ENCODE data around the gene VPS9D1.
"Not testable (repeated sequence)": the region's sequence is repeated elsewhere in the genome, so short reads cannot be mapped to it uniquely, and the experiment has no call there.

VPS9D1 gene

DNA sequence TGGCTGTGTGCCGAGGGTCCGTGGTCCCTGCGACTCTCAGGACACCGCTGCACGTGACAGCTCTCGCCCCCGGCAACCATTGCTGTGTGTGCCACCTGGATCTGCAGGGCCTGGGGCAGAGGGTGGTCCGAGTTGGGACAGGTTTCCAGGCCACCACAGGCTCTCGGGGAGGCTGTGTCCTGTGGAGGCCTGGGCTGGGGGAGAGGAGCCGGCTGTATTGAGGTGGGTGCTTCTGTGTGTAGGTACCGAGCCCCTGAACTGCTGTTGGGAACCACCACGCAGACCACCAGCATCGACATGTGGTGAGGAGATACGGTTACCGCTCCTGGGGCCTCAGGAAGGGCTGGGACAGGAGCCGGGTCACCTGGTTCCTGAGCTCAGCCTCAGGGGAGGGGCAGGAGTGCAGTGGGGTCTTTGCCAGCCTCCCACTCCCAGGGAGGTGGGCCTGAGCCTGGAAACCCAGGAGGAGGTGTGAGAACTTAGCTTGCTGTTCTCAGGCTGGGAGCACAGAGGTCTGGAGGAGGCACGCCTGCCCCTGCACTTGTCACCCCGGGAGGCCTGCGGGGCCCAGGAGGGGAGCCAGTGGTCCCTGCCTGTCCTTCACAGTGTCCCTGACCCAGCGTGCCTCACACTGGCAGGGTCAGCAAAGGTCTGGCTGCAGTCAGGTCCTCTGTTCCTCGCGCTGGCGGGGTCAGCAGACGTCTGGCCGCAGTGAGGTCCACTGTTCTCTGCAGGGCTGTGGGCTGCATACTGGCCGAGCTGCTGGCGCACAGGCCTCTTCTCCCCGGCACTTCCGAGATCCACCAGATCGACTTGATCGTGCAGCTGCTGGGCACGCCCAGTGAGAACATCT lies 26.5 kb downstream of the VPS9D1 start:
- DNase-seq (ENCODE audit: low read depth): no peak

DNA sequence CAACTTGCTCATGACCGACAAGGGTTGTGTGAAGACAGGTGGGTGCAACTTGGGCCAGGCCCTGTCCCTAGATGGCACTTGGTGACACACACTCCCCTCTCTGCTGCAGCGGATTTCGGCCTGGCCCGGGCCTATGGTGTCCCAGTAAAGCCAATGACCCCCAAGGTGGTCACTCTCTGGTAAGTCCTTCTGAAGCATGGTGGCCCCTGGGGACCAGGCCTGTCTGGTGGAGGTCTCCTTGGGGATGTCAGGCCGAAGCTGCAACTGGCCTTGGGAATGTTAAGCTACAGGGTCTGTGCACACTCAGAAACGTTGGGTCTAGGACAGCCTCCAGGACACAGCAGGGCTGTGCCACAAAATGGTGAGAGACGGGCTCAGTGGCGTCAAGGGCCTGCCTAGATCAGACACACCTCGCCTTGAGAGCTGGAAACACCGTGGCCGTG lies 27.4 kb downstream of the VPS9D1 start:
- no peak for DNase-seq (ENCODE audit: low read depth)

DNA sequence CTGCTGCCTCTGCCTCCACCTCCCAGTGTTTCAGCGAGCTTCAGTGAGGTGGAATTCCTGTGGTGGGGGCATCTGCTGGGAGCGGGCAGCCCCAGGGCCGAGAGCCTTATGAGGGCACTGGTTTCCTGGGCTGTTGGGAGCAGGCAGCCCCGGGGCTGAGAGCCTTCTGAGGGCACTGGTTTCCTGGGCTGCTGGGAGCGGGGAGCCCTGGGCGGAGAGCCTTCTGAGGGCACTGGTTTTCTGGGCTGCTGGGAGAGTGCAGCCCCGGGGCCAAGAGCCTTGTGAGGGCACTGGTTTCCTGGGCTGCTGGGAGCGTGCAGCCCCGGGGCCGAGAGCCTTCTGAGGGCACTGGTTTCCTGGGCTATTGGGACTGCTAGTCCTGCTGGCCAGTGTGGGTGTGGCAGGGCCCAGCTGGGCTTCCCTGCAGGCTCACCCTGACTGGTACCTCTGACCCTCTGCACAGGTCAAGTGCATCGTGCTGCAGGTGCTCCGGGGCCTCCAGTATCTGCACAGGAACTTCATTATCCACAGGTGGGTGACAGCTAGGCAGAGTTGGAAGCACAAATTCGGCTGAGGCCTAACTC lies 28.6 kb downstream of the VPS9D1 start:
- no peak for DNase-seq (ENCODE audit: low read depth)

DNA sequence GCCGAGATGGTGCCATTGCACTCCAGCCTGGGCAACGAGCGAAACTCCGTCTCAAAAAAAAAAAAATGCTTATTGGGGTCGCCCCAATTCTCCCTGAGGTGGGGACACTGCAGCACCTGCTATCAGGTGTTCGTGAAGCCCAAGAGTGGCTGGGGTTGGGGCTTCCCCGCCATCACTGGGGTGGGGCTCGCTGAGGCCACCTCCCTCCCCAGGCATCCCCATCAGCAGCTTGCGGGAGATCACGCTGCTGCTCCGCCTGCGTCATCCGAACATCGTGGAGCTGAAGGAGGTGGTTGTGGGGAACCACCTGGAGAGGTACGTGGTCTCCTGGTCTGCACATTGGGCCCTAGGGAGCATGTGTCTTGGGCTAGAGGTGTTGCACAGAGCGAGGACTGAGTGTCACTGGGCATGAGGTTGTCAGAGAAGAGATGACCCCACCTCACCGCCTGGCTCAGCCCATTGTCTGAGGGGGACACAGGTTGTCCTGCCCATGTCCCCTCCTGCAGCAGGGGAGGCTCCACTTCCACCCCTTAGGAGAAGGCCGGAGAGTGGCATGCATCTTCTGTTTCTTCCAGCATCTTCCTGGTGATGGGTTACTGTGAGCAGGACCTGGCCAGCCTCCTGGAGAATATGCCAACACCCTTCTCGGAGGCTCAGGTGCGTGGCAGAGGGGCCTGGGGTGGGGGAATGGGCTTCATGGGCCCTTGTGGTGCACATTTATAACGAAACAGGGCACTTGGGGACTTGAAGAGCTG lies 29.3 kb downstream of the VPS9D1 start:
- no peak for DNase-seq (ENCODE audit: low read depth)

DNA sequence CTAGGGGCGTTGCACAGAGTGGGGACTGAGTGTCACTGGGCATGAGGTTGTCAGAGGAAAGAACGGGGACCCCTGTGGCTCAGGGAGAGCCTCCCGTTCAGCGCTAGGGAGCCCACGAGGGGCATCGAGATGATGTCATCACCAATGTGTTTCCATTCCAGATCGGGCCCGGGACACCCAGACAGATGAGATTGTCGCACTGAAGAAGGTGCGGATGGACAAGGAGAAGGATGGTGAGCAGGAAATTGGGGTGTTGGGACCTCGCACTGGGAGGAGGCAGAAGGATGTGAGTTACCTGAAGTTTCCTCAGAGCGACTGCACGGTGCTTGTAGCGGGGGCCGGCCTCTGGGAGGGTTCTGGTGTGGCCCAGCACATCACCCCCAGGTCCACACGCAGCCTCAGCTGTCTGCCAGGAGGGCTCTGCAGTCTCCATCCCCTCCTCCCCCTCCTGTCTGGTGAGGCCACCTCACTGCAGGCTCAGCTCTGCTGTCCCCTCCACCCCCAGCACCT lies 30.3 kb downstream of the VPS9D1 start:
- no peak for DNase-seq (ENCODE audit: low read depth)

DNA sequence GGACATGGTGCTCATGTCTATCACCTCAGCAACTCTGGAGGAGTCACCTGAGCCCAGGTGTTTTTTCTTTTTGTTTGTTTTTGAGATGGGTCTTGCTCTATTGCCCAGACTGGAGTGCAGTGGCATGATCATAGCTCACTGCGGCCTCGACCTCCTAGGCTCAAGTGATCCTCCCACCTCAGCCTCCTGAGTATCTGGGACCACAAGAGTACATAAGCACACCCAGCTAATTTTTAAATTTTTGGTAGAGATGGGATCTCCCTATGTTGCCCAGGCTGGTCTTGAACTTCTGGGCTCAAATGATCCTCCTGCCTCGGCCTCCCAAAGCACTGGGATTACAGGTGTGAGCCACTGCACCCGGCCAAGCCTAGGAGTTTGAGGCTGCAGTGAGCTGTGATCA lies 31.1 kb downstream of the VPS9D1 start:
- not testable (repeated sequence) for DNase-seq (ENCODE audit: low read depth)

DNA sequence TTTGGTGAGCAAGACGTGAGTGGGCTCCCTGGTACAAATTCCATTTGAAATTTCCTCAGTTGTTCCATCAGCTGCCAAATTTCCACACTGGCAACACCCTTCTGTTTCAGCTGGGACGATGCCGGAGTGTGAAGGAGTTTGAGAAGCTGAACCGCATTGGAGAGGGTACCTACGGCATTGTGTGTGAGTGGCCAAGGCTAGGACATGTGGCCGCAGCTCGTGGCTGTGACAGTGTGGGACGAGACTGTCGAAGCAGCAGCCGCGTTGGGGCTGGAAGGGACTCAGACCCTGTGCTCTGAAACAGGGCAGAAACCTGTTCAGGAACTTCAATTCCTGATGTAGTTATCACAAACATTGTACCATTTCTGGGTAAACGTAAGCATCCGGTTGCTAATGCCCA lies 31.6 kb downstream of the VPS9D1 start:
- DNase-seq (ENCODE audit: low read depth): no peak

DNA sequence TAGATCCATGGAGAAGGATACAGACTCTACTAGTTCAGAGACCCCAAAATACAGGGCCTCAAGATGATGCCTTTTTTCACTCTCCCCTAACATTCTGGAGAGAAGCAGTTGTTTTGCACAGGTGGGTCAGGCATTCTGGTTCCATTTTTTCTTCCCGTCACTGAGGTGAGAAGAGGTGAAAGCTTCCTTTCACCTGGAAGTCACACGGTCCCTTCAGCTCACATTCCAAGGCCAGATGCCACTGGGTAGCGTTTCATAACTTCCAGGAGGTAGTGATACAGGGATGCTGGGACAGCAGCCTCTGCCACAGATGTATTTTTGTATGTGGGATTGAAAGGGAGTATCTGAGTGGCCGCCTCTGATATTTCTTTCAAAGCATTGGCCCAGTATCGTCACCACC lies 32.3 kb downstream of the VPS9D1 start:
- no peak for DNase-seq (ENCODE audit: low read depth)

DNA sequence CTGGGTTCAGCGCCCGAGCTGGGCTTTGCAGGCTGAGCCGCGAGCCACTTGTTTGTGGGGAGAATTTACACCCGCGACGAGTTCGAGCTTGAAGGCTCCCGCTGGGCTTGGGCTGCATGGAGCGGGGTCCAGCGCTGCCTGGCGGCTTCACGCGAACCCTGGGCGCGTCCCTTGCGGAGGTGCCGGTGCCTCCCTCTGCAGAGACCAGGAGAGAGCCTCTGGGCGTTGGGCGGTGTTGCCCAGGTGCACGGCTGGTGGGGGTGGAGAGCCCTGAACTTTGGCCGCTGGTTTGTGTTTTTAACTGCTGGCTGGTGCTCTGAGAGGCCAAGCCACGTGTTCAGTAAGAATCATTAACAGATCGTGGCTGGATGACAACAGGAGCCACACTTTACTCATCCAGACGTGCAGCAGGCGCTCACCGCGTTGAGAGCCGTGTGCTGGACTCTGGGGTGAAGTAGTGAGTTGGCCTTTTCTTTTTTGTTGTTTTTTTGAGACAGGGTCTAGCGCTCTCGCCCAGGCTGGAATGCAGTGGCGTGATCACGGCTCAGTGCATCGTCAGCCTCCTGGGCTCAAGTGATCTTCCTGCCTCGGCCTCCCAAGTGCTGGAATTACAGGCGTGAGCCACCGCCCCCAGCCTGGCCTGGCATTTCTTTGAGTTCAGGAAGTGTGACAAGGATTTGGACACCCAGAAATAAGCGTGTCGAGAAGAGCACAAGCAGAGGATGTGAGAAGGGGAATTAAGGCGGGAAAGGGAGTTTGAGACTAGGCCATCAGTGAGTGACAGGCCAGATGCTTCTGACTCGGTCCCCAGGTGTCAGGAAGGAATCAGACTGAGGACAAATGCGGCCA lies 33.4 kb downstream of the VPS9D1 start:
- DNase-seq (ENCODE audit: low read depth): no peak

DNA sequence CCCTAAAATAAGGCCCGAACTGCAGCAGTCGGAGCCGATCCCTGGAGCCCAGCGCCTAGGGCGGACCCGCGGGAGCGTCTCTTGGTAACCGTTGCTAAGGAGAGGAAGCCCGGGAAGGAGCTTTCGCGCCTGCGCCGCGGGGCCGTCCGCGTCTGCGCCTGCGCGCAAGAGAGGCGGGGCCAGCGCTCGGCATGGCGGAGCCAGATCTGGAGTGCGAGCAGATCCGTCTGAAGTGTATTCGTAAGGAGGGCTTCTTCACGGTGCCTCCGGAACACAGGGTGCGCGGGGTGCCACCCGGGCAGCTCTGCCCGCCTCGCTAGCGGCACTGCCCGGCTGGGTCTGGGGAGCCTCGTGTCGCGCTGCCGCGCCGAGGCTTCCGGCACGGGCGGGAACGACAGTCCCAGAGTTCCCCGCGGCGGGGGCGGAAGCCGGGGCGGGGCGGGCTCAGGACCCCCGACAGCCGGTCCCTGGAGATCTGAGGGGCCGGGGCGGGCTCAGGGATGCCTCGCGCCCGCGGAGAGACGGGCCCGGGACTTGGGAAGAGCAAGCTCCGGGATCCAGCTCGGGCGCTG lies 34.1 kb downstream of the VPS9D1 start, which contains the start of gene CDK10:
Gene CDK10, plus strand, starts transcription at position 170 of the 572 bp plus-strand sequence. Its CDS starts 22 bp downstream, at position 192.
- DNase-seq (ENCODE audit: low read depth): peak; percentile 87

DNA sequence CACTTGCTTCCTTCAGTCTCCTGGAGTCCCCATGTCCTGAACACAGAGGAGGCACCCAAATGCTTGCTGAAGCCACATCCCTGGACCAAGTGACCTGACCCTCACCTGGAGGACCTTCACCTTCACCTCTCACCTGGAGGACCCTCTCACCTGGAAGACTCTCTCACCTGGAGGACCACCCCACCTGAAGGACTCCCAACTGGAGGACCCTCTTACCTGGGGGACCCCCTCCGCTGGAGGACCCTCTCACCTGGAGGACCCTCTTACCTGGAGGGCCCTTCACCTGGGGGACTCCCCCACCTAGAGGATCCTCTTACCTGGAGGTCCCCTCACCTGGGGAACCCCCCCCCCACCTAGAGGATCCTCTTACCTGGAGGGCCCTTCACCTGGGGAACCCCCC lies 34.8 kb downstream of the VPS9D1 start:
- no peak for DNase-seq (ENCODE audit: low read depth)

DNA sequence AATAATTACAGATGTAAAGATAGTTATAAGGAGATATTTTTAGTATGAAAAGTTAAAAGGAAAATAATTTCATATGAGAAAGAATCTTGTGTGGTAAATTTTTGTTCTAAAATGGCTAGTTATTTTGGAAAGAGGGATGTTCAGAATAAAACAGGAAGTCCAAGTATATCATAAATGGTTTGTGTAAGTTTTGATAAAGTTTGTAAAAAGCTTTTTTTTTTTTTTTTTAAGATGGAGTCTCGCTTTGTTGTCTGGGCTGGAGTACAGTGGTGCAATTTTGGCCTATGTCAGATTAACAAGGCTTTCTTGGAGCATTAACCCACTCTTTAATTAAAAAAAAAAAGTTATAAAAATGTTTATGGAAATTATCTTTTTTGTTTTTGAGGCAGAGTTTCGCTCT lies 42.4 kb downstream of the VPS9D1 start:
- no peak for DNase-seq (ENCODE audit: low read depth)

DNA sequence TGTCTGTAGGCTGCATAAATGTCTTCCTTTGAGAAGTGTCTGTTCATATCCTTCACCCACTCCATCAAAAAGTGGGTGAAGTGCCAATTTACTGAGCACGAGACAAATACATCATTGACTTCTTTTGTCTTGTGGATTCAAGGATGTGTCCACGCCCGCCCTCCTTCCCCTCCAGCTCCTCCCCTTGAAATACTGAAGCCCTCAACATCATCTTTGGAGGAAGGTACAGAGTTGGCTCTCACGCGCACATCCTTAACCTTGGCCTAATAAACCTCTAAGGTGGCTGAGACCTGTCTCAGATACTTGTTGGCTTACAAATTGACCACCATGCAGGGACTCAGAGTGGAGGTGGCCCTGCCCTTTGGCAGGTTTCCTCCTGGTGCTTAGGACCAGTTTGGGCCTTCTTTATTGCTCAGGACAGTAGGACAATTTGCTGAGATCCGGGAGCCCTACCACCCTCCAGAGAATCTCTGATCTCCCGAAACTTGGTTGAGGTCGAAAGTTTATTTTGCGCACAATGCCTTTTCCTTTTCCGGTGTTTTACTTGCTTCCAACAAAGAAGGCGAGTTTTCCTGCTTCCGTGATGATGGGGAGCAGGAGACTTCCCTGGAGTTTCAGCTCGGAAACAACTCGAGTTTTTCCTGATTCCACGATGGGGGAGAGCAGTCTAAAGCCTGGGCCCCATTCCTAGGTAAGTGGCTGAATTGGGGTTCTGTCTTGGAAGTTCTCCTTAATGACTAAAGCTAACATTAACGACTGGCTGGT lies 48.3 kb downstream of the VPS9D1 start:
- DNase-seq (ENCODE audit: low read depth): no peak

DNA sequence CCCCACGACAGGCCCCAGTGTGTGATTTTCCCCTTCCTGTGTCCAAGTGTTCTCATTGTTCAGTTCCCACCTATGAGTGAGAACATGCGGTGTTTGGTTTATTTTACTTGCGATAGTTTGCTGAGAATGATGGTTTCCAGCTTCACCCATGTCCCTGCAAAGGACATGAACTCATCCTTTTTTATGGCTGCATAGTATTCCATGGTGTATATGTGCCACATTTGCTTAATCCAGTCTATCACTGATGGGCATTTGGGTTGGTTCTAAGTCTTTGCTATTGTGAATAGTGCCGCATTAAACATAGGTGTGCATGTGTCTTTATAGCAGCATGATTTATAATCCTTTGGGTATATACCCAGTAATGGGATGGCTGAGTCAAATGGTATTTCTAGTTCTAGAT lies 49.1 kb downstream of the VPS9D1 start:
- DNase-seq (ENCODE audit: low read depth): not testable (repeated sequence)

DNA sequence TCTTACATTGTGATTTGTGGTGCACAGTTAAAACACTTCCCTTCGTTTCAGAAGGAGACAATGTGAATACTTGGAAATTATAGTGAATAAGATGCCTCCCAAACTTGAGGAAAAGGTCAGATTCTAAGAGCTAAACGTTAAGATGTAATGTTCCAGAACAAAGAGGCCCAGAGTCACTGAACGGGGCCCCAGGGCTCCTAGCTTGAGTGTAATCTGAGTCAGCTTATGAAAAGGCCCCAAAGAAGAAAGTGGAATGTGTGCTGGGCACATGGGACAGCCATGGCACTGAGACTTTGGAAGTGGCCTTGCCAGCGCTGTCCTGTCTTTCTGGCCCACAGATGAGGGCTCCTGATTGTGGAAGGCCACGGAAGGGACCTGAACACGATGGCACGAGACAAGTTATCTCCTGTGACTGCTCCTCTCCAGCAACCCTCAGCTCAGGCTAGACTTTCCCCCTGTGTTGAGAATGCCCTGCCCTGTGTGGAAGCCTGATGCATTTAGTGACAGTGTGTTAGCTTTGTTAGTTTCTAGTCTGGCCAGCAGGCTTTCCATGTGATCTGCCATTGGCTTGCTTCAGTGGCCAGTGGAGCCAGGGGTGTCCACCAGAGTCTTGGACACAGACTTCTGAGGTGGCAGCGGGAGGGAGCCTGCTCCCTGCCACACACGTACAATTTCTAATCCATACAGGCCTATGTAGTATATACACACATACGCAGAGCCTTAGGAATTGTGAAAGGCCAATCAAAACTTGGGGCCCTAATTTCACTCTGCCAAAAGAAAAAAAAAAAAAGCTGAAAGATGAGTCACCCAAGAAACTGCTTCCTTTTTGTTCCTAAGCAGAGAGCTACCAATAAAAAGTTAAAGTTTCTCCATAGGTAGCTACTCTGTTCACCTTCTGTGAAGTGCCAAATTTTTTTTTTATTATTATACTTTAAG lies 49.9 kb downstream of the VPS9D1 start:
- DNase-seq (ENCODE audit: low read depth): no peak

DNA sequence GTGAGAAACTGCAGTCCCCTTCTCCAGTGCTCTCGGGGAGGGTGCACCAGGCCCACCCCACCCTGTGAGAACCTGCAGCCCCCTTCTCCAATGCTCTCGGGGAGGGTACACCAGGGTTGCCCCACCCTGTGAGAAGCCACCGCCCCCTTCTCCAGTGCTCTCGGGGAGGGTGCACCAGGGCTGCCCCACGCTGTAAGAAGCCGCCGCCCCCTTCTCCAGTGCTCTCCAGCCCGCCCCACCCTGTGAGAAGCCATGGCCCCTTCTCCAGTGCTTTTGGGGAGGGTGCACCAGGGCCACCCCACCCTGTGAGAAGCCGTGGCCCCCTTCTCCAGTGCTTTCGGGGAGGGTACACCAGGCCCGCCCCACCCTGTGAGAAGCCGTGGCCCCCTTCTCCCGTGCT lies 50.9 kb downstream of the VPS9D1 start:
- no peak for DNase-seq (ENCODE audit: low read depth)

DNA sequence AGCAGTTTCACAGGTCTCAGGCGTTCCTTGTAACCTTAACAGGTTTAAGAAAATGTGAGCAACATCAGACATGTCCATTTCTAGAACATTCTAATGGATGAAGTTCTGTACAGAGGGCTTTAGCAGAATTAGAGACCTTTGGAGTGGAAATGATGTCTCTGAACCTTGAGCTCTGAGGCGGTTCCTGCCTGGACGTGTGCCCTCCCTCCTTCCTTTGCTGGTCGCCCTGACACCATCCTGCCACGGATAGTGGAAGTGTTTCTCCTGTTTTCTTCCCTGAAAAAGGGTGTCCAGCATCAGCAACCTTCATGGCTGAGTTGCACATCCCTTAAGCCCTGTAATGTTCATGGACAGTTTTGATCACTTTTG lies 51.9 kb downstream of the VPS9D1 start:
- DNase-seq (ENCODE audit: low read depth): no peak

DNA sequence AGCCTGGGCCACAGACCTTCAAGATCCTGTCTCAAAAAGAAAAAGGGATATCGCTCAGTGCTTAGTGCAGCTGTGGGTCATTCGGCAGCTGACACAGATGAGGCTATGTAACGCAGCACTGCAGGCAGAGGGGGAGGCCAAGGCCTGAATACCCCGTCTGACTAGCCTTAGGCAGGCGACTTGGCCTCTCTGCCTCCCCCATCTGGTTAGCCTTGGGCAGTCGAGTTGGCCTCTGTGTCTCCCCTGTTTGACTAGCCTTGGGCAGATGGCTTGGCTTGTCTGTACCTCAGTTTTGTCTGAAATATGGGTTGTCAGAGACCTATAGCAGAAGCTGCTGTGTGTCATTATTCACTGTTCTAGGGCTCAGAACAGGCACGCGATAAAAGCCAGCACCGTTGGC lies 53.1 kb downstream of the VPS9D1 start:
- DNase-seq (ENCODE audit: low read depth): no peak

DNA sequence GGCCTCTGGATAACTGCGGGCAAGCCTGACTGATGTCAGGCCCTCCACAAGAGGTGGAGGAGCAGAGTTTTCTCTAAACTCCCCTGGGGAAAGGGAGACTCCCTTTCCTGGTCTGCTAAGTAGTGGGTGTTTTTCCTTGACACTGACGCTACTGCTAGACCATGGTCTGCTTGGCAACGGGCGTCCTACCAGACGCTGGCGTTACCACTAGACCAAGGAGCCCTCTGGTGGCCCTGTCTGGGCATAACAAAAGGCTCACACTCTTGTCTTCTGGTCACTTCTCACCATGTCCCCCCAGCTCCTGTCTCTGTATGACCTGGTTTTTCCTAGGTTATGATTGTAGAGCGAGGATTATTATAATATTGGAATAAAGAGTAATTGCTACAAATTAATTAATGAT lies 53.7 kb downstream of the VPS9D1 start:
- DNase-seq (ENCODE audit: low read depth): not testable (repeated sequence)
